AG10803 (cell line): ENCODE measurements around the gene ARHGEF39.

Source experiments
- DNase-seq: peaks from one replicate; pipeline ENCODE4 v3.0.0; 2010; ENCODE audit warnings: low read depth
- H3K4me3 ChIP-seq: 2 replicates; pipeline ENCODE4 v1.5.1; 2011; ENCODE audit warnings: mild to moderate bottlenecking, low read length, control low read depth
- TF ChIP-seq, protein P1 (sequence below): conservative IDR thresholded peaks from 2 replicates; pipeline ENCODE4 v1.5.1; 2011; ENCODE audit warnings: mild to moderate bottlenecking, low read length, control low read depth, inconsistent platforms

ARHGEF39 gene

GRCh38 chr9:35664531-35665470 lies at the start of gene ARHGEF39:
Gene ARHGEF39 (minus strand): TSS chr9:35665195. CDS start chr9:35665169, 26 bp downstream.
- TF ChIP-seq, protein P1, sequence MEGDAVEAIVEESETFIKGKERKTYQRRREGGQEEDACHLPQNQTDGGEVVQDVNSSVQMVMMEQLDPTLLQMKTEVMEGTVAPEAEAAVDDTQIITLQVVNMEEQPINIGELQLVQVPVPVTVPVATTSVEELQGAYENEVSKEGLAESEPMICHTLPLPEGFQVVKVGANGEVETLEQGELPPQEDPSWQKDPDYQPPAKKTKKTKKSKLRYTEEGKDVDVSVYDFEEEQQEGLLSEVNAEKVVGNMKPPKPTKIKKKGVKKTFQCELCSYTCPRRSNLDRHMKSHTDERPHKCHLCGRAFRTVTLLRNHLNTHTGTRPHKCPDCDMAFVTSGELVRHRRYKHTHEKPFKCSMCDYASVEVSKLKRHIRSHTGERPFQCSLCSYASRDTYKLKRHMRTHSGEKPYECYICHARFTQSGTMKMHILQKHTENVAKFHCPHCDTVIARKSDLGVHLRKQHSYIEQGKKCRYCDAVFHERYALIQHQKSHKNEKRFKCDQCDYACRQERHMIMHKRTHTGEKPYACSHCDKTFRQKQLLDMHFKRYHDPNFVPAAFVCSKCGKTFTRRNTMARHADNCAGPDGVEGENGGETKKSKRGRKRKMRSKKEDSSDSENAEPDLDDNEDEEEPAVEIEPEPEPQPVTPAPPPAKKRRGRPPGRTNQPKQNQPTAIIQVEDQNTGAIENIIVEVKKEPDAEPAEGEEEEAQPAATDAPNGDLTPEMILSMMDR: no peak
- peak; percentile 65 for DNase-seq

GRCh38 chr9:35714123-35714522 lies 49.1 kb upstream of the ARHGEF39 start:
- H3K4me3 ChIP-seq: no peak overlapping the region
- no peak for DNase-seq

More at GRCh38 chr9:35664531-35665470, at the start of gene ARHGEF39:
- peak within 1 kb of the TSS; percentile 74 for H3K4me3 ChIP-seq

DNA sequence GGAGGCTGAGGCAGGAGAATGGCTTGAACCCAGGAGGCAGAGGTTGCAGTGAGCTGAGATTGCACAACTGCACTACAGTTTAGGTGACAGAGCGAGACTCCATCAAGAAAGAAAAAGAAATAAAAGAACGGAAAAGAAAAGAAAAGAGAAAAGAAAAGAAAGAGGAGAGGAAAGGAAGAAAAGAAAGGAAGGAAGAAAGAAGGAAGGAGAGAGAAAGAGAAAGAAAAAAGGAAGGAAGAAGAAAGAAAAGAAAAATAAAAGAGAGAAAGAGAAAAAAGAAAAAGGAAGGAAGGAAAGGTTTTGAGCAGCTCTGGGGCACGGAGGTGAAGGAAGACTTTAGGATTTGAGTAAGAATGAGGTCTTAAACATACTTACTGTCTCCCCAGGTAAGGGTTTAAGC lies 48.6 kb upstream of the ARHGEF39 start:
- DNase-seq: no peak
- H3K4me3 ChIP-seq: no peak overlapping the region
- TF ChIP-seq, protein P1: no peak

More at GRCh38 chr9:35714123-35714522, 49.1 kb upstream of the ARHGEF39 start:
- TF ChIP-seq, protein P1: no peak

- DNase-seq: no peak
- H3K4me3 ChIP-seq: no peak overlapping the region
- TF ChIP-seq, protein P1: no peak
Observed at GRCh38 chr9:35712762-35713400, 47.9 kb upstream of the ARHGEF39 start.

DNA sequence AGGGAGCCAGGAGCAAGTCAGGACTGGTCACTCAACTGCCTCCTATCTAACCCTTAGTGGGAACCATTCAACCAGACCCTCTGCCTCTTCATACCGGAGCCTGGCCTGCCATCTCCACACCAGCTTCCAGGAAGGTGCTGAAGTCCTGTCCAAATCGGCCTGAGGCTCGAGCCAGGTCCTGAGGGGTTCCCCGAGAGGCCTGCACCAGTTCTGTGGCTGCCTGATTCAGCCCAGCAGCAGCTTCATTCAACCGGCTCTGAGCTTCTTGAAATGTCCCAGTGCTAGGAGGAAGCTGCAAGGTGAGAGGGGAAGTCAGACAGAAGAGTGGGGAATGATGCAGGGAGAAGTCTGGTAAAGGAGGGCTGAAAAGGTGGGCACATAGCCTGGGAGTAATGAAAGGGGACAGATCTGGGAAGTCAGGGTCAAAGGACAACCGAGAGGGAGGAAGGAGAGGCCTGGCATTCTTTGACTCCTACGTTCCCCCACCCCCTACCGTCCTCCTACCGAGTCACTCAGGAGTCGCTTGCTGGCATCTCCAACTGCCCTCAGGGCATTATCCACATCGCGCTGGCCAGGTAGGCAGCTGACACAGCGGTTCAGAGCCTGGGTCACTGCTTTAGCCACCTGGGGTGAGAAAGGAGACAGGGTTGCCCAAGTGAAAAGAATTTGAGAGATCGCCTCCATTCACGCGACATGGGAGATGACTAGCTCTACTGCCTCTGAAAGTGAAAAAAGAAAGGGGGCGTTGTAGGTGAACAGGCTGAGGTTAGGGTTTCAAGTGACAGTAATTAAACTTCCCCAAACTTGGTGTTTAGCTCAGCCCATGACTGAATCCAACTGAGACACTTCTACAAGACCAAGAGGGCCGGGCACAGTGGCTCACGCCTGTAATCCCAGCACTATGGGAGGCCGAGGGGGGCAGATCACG lies 46.8 kb upstream of the ARHGEF39 start:
- TF ChIP-seq, protein P1: no peak
- H3K4me3 ChIP-seq: no peak overlapping the region
- no peak for DNase-seq

DNA sequence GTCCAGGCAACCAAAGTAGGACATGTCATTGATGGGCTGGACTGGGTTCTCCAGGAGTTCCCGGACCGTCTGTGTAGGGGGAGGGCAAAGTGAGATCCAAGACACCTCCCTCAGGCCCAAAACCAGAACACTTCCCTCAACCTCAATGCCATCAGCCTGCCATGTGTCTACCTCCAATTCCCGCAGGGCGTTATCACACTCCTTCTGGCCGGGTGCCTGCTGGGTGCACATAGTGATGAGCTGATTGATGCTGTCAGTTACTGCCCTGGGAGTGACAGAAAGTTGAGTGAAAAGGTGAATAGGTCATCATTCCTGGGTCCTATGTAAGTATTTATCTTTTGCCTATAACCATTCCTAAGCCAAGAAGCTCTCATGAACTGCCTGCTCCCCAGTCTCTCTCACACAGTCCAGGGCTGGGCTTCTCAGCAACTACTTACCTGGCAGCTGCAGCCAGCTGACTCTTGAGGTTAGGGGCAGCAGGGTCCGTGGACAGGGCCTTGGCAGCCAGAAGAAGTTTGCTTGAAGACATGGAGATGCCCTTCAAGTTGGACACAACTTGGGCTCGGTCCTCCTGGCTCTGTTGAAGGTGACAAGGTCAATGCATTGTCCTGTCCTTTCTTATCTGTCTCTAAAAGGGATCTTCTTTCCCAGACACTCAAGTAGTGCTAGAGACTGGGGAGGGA lies 46.0 kb upstream of the ARHGEF39 start:
- no peak overlapping the region for H3K4me3 ChIP-seq
- no peak for DNase-seq
- TF ChIP-seq, protein P1: no peak
